Right lung (tissue), 10 donors: Measurements from ENCODE around the gene TMEM158. TPM values are rescaled to one million over a fixed set of nuclear protein-coding genes. Genes with fewer than 3 reads are reported as not detected.

Source experiments
- DNase-seq, 2 donors: peaks; one replicate each; pipeline ENCODE4 v3.0.0-alpha.2; 2013
- long read RNA-seq, 8 donors: transcript quantifications; one replicate each; lab custom pipeline, GENCODE V29; 2026
- polyA plus RNA-seq, 5 donors: library from polyadenylated mRNA; unstranded; fragments of 120-200 nt; gene quantifications; one replicate each; pipeline versions ENCODE4 v1.2.1 to v1.2.3, GENCODE V29; 2013; ENCODE audit warnings: inconsistent platforms in 1 of 5, low replicate concordance in 1 of 5; ENCODE audit not compliant: insufficient read length in 5 of 5, insufficient read depth in 1 of 5

Gene TMEM158
- polyA plus RNA-seq = 1 to 10 TPM; 1.7 to 3.4 (median 2.0) TPM
- long read RNA-seq, donor 1, partial matches to known transcripts = 0 of 3 reads
- long read RNA-seq, donor 1, other reads (novel, unspliced or antisense) = 0 of 3 reads
- long read RNA-seq, donor 2, partial matches to known transcripts = 0 of 2 reads
- long read RNA-seq, donor 2, other reads (novel, unspliced or antisense) = 0 of 2 reads
- long read RNA-seq, donor 3, transcript TMEM158-201 (1 exons, 1,813 nt) = major isoform, 7 of 7 reads
- long read RNA-seq, donor 3, partial matches to known transcripts = 0 of 7 reads
- long read RNA-seq, donor 3, other reads (novel, unspliced or antisense) = 0 of 7 reads
- long read RNA-seq, donor 4, partial matches to known transcripts = 0 of 4 reads
- long read RNA-seq, donor 4, other reads (novel, unspliced or antisense) = 0 of 4 reads
- long read RNA-seq, donor 5, transcript TMEM158-201 (1 exons, 1,813 nt) = major isoform, 9 of 9 reads
- long read RNA-seq, donor 5, partial matches to known transcripts = 0 of 9 reads
- long read RNA-seq, donor 5, other reads (novel, unspliced or antisense) = 0 of 9 reads
- long read RNA-seq, donor 6, partial matches to known transcripts = 0 of 3 reads
- long read RNA-seq, donor 6, other reads (novel, unspliced or antisense) = 0 of 3 reads
- long read RNA-seq, donor 7, transcript TMEM158-201 (1 exons, 1,813 nt) = major isoform, 5 of 5 reads
- long read RNA-seq, donor 7, partial matches to known transcripts = 0 of 5 reads
- long read RNA-seq, donor 7, other reads (novel, unspliced or antisense) = 0 of 5 reads
- long read RNA-seq, donor 8, partial matches to known transcripts = 0 of 4 reads
- long read RNA-seq, donor 8, other reads (novel, unspliced or antisense) = 0 of 4 reads

DNA sequence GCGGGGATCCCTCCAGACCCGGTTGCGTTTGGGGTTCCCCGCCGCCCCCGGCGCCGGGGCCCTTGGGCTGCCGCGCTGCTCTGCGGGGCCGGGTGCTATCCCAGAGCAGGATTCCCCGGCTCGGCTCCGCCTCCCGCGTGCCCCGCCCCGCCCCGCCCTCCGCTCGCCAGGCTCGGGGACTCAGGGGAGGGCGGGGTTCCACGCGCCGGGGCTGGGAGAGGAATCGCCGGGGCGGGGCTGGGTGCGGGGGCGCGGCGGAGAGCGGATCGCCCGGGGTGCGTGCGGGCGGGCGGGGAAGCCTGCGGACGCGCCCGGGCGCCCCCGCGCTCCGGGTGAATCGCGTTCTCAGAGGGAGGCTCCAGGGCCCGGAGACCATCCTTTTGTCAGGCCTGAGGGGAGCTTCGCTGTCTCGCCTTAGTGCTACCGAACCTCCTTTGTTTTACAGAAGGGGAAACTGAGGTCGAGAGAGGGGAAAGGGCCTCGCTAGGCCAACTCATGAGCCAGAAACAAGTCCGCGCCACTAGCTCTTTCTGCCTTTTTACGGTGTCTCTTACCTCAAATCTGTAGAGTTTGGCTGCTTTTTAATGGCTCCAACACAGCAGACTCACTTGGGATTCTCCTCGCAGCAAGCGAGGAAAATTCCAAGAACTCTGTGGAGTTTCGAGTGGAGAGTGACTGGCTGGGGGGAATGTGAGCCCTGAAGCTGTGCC is at the start of gene TMEM158:
Gene TMEM158 (minus strand): TSS at position 82 of the 710 bp plus-strand sequence. CDS start 260 bp downstream, outside the sequence.
- DNase-seq = peak; percentile 62 to 64

DNA sequence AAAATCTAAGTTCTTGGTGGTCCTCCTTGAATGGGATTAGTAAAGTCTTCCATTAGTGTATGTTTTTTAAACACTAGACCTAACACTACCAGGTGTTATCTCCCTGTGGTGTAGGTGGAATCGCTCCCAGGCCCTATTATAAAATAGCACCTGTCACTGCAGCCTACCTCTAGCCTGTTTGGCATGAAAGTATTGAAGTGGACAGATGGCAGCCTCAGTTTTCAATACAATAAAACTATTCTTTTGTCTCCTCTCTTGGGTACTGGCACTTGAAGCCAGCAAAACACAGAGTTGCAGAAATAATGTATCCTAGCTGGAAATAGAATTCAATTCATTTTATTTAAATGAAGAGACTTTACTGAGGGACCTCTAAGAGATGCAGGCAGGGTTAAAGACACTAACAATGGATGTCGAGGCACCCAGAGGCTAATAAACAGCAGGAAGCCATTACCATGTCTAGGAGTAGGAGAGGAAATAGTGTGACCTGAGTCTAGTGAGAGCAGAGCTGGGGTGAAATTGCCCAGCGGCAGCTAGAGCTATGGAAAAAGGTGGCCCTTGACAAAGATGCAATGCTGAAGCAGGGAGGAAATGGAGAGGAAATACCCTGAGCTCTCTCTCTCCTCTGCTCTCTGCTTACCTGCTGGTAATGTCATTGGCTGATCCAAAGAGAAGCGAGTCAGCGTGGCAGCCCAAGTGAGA is 49.1 kb upstream of the TMEM158 start:
- no peak for DNase-seq

GRCh38 chr3:45273681-45274515 is 47.8 kb upstream of the TMEM158 start:
- no peak for DNase-seq

DNA sequence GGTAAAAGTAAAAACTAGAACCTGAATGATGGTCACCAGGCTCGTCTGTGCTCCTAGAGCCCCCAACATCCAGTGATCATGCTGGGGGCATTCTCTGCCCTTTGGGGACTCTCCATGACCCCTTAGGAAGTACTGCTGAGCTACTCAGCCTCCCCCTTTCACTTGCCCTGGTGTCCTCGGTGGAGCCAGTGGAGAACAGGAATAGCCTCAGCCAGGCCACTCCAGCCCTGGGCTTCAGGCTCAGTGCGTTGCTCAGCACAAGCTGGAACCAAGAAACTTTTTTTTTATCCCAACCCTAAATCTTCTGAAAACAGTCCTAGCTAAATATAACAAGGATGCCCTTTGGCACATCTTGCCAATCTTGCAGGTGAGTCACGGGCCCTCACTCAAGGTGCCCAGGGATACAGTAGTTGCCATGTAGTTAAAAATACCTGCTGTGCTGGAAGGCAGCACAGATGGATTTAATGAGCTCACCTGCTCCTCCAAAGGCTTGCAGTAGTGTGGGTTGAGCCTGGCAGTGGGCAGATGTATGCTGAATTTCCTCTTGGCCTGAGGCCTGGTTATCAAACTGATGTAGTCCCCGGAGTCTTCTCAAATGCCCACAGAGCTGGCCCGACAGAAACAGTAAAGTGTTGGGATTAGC is 46.9 kb upstream of the TMEM158 start:
- no peak for DNase-seq

DNA sequence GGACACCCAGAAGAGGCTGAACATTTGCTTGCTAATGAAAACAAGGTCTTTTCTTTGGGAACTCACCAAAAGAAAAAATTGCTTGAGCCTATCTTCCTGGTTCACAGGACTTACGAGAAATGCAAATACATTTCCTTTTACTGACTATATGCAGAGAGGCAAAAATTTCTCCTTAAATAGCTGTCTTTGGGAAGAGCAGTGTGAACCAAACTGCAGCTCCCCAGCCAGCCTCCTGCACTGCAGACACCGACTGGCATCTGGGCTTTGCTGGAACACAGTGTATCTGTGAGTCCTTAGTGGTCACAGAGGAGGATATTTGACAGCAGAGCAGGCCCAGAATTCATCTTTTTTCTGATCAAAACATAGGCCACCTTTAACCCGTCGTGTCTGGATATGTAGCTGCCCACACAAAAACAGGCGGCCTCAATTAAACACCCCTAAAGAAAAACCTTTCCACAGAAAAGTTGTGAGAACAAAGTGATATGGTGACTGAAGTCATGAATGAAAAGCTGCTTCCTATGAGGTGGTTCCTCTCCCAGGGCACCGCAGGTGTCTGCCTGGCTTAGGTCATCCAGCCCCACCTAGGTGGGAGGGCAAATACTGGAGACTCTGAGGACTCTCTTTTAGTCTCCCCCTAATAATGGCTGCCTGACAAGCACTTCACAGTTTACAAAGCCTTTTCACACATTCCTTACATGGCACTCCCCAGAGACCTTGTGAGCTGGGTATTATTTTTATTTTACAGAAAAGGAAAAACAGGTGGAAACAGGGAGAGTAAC is 46.1 kb upstream of the TMEM158 start:
- DNase-seq = no peak

- DNase-seq = no peak
Observed at GRCh38 chr3:45269952-45270351, 43.9 kb upstream of the TMEM158 start.

GRCh38 chr3:45267097-45267496 is 41.0 kb upstream of the TMEM158 start:
- no peak for DNase-seq

GRCh38 chr3:45261333-45262110 is 35.4 kb upstream of the TMEM158 start:
- DNase-seq = no peak

DNA sequence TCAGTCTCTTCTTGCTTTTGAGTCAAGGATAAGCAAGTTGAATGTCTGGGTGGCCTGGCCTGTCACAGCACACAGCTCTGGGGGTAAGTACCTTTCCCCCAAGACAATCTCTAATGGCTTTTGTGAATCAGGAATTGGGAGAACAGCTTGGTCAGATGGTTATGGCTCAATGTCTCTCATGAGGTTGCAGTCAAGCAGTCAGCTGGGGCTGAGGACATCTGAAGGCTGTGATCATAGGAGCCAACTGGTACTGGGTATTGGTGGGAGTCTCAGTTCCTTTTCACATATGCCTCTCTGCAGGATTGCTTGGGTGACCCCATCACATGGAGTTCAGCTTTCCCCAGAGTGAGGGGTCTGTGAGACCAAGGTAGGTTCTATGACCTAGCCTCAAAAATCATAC is 33.0 kb upstream of the TMEM158 start:
- DNase-seq = no peak

GRCh38 chr3:45258317-45258716 is 32.2 kb upstream of the TMEM158 start:
- no peak for DNase-seq

- DNase-seq = peak; percentile 14 to 31
Observed at GRCh38 chr3:45253316-45253715, 27.2 kb upstream of the TMEM158 start.

- no peak for DNase-seq
Observed at GRCh38 chr3:45252826-45253225, 26.7 kb upstream of the TMEM158 start.

GRCh38 chr3:45249391-45249790 is 23.3 kb upstream of the TMEM158 start:
- peak; percentile 42 to 52 for DNase-seq

- no peak for DNase-seq
Observed at GRCh38 chr3:45246241-45246640, 20.2 kb upstream of the TMEM158 start.

DNA sequence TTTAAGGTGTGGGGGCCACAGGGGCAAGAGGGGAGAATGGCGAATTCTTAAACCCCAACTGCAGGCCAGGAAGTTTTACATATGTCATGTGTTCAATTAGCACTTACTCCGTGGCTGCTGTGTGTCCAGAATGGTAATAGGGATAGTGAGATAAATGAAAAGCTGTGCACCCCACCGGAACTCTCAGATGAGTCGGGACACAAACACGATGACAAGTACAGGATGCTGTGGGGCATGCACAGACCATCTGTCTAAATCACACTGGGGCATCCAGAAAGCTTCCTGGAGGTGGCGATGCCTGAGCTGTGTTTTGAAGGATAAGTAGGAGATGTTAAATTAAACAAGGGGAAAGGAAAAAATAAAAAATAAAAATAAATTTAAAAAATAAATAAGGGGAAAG is 18.3 kb upstream of the TMEM158 start:
- DNase-seq = no peak

DNA sequence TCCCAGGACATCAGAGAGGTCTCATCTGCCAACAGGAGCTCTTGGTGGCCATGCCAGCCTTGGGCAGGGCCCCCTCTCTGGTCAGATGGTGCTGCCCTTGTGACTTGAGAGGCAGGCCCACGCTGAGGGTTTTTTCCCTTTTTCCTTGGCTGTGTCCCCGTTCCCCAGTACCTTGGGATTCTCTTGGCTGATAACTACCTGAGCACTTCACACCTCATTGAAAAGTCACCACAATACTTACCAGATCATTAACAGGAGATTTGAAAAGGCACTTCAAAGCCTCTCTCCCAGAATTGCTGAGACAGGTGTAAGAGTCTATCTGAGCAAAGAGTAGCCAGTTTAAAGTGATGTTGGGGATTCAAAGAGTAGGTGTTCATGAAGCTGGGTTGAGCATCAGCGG is 15.1 kb upstream of the TMEM158 start:
- DNase-seq = no peak

GRCh38 chr3:45240292-45240691 is 14.2 kb upstream of the TMEM158 start:
- DNase-seq = no peak

- no peak for DNase-seq
Observed at GRCh38 chr3:45239254-45239653, 13.2 kb upstream of the TMEM158 start.
